B cell (primary cell): ENCODE data around the gene MGMT. TPM values are rescaled to one million over a fixed set of nuclear protein-coding genes. Genes with fewer than 3 reads are reported as not detected.

Experiments used
- ATAC-seq: fragments of 200-7000 bp; cut with Tn5 transposase; one replicate; pipeline ENCODE4 v1.10.0; 2021; ENCODE audit warnings: low read depth, mild to moderate bottlenecking, moderate number of reproducible peaks, moderate library complexity
- CTCF ChIA-PET: fragments of 350-600 bp; sonication (Branson Sonifier 250); formaldehyde crosslinking; loops from one replicate; lab custom pipeline; 2021; ENCODE audit warnings: antibody characterized with exemption, inconsistent platforms; lab: Charles Lee
- POLR2A ChIA-PET: fragments of 350-600 bp; sonication (Branson Sonifier 250); formaldehyde crosslinking; loops from one replicate; lab custom pipeline; 2021; ENCODE audit warnings: antibody characterized with exemption; lab: Charles Lee
- DNase-seq: peaks from one replicate; pipeline ENCODE4 v3.0.0; 2013
- H2AFZ ChIP-seq: 2 replicates; pipeline ENCODE4 v1.6.1; 2012; ENCODE audit warnings: mild to moderate bottlenecking, low read depth, low read length; ENCODE audit not compliant: insufficient read depth, poor library complexity, severe bottlenecking
- H3K27ac ChIP-seq, 2 donors: 1 replicate in 1 of 2; 2 replicates in 1 of 2; pipeline ENCODE4 v1.5.1; 2012 to 2013; ENCODE audit warnings: low read length in 2 of 2, mild to moderate bottlenecking in 2 of 2, moderate library complexity in 1 of 2
- H3K27me3 ChIP-seq, 4 experiments: fragments of 200-600 bp in 1 of 4; sonication (generic) in 1 of 4; replicated peaks in 1 of 4; 1 replicate in 2 of 4; 2 replicates in 2 of 4; pipeline versions ENCODE4 v1.6.1 to v1.7.0; 2013 to 2016; ENCODE audit warnings: low read length in 3 of 4, mild to moderate bottlenecking in 2 of 4, mixed read lengths in 1 of 4, moderate library complexity in 1 of 4; ENCODE audit not compliant: insufficient read depth in 4 of 4, control insufficient read depth in 3 of 4; ENCODE audit errors: control extremely low read depth in 1 of 4
- H3K36me3 ChIP-seq, 2 experiments: replicated peaks in 1 of 2; 1 replicate in 1 of 2; 2 replicates in 1 of 2; pipeline versions ENCODE4 v1.6.1 to v1.7.1; 2013; ENCODE audit warnings: low read length in 1 of 2; ENCODE audit not compliant: insufficient read depth in 2 of 2, control insufficient read depth in 1 of 2; ENCODE audit errors: control extremely low read depth in 1 of 2, extremely low read depth in 1 of 2
- H3K4me1 ChIP-seq, 2 donors: fragments of 200-600 bp in 1 of 2; sonication (generic) in 1 of 2; 1 replicate in 1 of 2; 2 replicates in 1 of 2; pipeline versions ENCODE4 v1.5.1 to v1.6.1; 2013 to 2017; ENCODE audit warnings: low read length in 2 of 2; ENCODE audit not compliant: control insufficient read depth in 2 of 2, insufficient read depth in 2 of 2
- H3K4me2 ChIP-seq: replicated peaks from 2 replicates; pipeline ENCODE3; 2012; ENCODE audit warnings: mild to moderate bottlenecking, low read depth, low read length; ENCODE audit not compliant: poor library complexity, severe bottlenecking
- H3K4me3 ChIP-seq, 5 experiments: fragments of 200-600 bp in 1 of 5; sonication (generic) in 1 of 5; 1 replicate in 3 of 5; 2 replicates in 2 of 5; pipeline versions ENCODE4 v1.5.1 to v1.7.0; 2011 to 2016; ENCODE audit warnings: low read length in 4 of 5, mild to moderate bottlenecking in 4 of 5, low read depth in 2 of 5, control low read depth in 1 of 5, moderate library complexity in 1 of 5; ENCODE audit not compliant: insufficient read depth in 1 of 5; ENCODE audit errors: control extremely low read depth in 1 of 5, extremely low read depth in 1 of 5
- H3K79me2 ChIP-seq: fragments of 200-600 bp; sonication (generic); one replicate; pipeline ENCODE4 v1.6.0; 2016; ENCODE audit warnings: low read length; ENCODE audit not compliant: control insufficient read depth, insufficient read depth
- H3K9ac ChIP-seq: fragments of 200-600 bp; sonication (generic); 2 replicates; pipeline ENCODE4 v1.6.1; 2017; ENCODE audit warnings: mild to moderate bottlenecking, low read length, moderate library complexity
- H3K9me3 ChIP-seq, 3 donors: one replicate each; pipeline versions ENCODE4 v1.6.1 to v1.7.1; 2013; ENCODE audit warnings: low read length in 2 of 3; ENCODE audit not compliant: control insufficient read depth in 2 of 3, insufficient read depth in 1 of 3; ENCODE audit errors: control extremely low read depth in 1 of 3
- H4K20me1 ChIP-seq: 2 replicates; pipeline ENCODE4 v1.6.0; 2012; ENCODE audit warnings: mild to moderate bottlenecking, low read length; ENCODE audit not compliant: insufficient read depth, control insufficient read depth, poor library complexity, severe bottlenecking
- H3K27ac Mint-ChIP-seq: one replicate; pipeline ENCODE4 v1.8.0; 2021; ENCODE audit warnings: mixed read lengths
- H3K27me3 Mint-ChIP-seq: one replicate; pipeline ENCODE4 v1.8.0; 2021; ENCODE audit warnings: mixed read lengths
- H3K4me1 Mint-ChIP-seq: one replicate; pipeline ENCODE4 v1.8.0; 2021; ENCODE audit warnings: mixed read lengths
- H3K4me3 Mint-ChIP-seq: one replicate; pipeline ENCODE4 v1.8.0; 2021; ENCODE audit warnings: mixed read lengths
- H3K9me3 Mint-ChIP-seq: one replicate; pipeline ENCODE4 v1.8.0; 2022; ENCODE audit warnings: mixed read lengths; ENCODE audit not compliant: insufficient read depth
- EZH2 ChIP-seq: IDR thresholded peaks from 2 replicates; pipeline ENCODE4 v1.6.1; 2012; ENCODE audit warnings: borderline replicate concordance, low read depth, mild to moderate bottlenecking, moderate library complexity, low read length; ENCODE audit not compliant: insufficient read depth, poor library complexity, severe bottlenecking
- WGBS: methylation state at CpG from one replicate; pipeline ENCODE4 v1.1.5; 2013; ENCODE audit warnings: missing lambda C conversion rate; ENCODE audit not compliant: insufficient coverage; 5-methylcytosine and 5-hydroxymethylcytosine counted together
- intact Hi-C: fragments of 100-400 bp; cut with micrococcal nuclease; formaldehyde crosslinking; loops from one replicate; pipeline ENCODE4 v1.10.0; 2022
- polyA plus RNA-seq: library from polyadenylated mRNA; depleted of rRNA; stranded (reverse); fragments of >200 nt; gene quantifications from 2 replicates; pipeline ENCODE4 v1.2.3, GENCODE V29; 2012
- total RNA-seq, 2 donors: library from RNA; stranded (reverse); fragments of 120-200 nt in 1 of 2; gene quantifications; 1 replicate in 1 of 2; 2 replicates in 1 of 2; pipeline versions ENCODE4 v1.2.3 to v1.2.4, GENCODE V29; 2013 to 2022
- TF ChIP-seq, protein P1 (sequence below): fragments of 200-600 bp; IDR thresholded peaks from one replicate; pipeline ENCODE4 v1.8.0; 2022; ENCODE audit warnings: antibody characterized with exemption, mild to moderate bottlenecking

MGMT gene
- total and polyA plus RNA-seq, 2 donors (not counting 1 experiment from before 2014, with no cell fraction given), result 16.6 to 87.7 TPM

DNA sequence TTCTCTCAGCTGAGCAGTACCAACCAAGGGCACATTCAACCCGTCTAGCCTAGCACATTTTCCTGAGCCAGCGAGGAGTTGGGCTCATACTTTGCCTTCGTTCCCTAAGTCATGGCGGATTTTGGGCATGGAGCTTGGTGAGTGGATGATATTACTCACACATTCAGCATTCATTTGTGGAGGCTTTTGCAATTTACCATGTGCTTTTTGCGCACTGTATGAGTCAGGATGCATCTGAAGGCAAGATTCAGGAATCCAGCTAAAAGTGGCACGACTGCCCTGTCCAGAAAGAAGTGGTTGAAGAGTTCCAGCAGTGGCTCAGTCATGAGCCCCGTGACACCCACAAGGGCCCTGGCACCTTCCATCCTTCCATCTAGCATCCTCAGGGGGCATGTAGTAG is 24.2 kb upstream of the MGMT start:
- Histone ChIP-seq H3K4me2 (no peak overlapping the region), H3K27ac (no peak overlapping the region), H3K4me1 (no peaks in the 10 kb centered on the region), H3K79me2 (no peaks in the 10 kb centered on the region), H3K9me3 (no peaks in the 10 kb centered on the region), H4K20me1 (no peaks in the 10 kb centered on the region), H3K36me3 (no peaks in the 10 kb centered on the region), H3K4me3 (no peak overlapping the region), H2AFZ (no peak overlapping the region), H3K27me3 (no peaks in the 10 kb centered on the region), H3K9ac (no peak overlapping the region)
- POLR2A ChIA-PET, result no interaction called here
- ATAC-seq, result no peak
- Mint-ChIP-seq H3K27me3 (peaks cover 25% of the 10 kb centered on the region), H3K4me1 (no peaks in the 10 kb centered on the region), H3K27ac (no peak overlapping the region), H3K4me3 (no peak overlapping the region), H3K9me3 (no peaks in the 10 kb centered on the region)
- no peak for DNase-seq
- CTCF ChIA-PET, result no interaction called here
- 89% methylated on average over 1 of the region's 7 CpGs for WGBS
- intact Hi-C loops, result no loop called here
- TF ChIP-seq EZH2, result no peak
- TF ChIP-seq, protein P1, sequence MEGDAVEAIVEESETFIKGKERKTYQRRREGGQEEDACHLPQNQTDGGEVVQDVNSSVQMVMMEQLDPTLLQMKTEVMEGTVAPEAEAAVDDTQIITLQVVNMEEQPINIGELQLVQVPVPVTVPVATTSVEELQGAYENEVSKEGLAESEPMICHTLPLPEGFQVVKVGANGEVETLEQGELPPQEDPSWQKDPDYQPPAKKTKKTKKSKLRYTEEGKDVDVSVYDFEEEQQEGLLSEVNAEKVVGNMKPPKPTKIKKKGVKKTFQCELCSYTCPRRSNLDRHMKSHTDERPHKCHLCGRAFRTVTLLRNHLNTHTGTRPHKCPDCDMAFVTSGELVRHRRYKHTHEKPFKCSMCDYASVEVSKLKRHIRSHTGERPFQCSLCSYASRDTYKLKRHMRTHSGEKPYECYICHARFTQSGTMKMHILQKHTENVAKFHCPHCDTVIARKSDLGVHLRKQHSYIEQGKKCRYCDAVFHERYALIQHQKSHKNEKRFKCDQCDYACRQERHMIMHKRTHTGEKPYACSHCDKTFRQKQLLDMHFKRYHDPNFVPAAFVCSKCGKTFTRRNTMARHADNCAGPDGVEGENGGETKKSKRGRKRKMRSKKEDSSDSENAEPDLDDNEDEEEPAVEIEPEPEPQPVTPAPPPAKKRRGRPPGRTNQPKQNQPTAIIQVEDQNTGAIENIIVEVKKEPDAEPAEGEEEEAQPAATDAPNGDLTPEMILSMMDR, result no peak

DNA sequence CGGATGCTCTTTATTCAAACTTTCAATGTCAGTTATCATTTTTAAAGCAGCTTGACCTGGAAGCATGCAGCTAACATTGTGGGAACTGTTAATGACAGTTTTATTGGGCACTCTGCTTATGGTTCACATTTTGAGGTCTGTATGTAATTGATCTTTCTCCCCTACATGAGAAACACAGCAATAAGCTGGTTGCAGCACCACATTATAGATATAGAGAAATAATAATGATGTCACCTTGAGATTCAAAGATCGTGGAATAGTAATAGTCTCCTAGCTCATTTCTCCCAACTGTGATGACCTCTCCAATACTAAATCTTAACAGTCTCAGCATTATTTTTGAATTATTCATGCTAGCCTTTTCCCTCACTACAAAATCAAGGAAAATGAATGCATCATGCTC is 22.7 kb upstream of the MGMT start:
- H3K4me1 ChIP-seq, result no peaks in the 10 kb centered on the region
- H3K79me2 ChIP-seq, result no peaks in the 10 kb centered on the region
- H2AFZ ChIP-seq, result no peak overlapping the region
- ChIA-PET POLR2A (no interaction called here), CTCF (no interaction called here)
- no peak overlapping the region for H3K27ac ChIP-seq
- Mint-ChIP-seq H3K4me3 (no peak overlapping the region), H3K27me3 (peaks cover 25% of the 10 kb centered on the region), H3K9me3 (no peaks in the 10 kb centered on the region), H3K4me1 (no peaks in the 10 kb centered on the region), H3K27ac (no peak overlapping the region)
- H3K9ac ChIP-seq, result no peak overlapping the region
- no peaks in the 10 kb centered on the region for H3K27me3 ChIP-seq
- H3K9me3 ChIP-seq, result no peaks in the 10 kb centered on the region
- intact Hi-C loops, result no loop called here
- ATAC-seq (no peak), DNase-seq (no peak)
- H3K4me2 ChIP-seq, result no peak overlapping the region
- H4K20me1 ChIP-seq, result no peaks in the 10 kb centered on the region
- WGBS, result no CpG with 5 or more reads among the region's 2 CpGs
- H3K36me3 ChIP-seq, result no peaks in the 10 kb centered on the region
- no peak overlapping the region for H3K4me3 ChIP-seq
- TF ChIP-seq EZH2, result no peak
- TF ChIP-seq, protein P1, result no peak
